Kidney (tissue), 14 donors: ENCODE data around the gene THBS3. TPM values are rescaled to one million over a fixed set of nuclear protein-coding genes. Genes with fewer than 3 reads are reported as not detected.
"Not testable (repeated sequence)": the region's sequence is repeated elsewhere in the genome, so short reads cannot be mapped to it uniquely, and the experiment has no call there.

Experiments used
- DNase-seq, 5 donors: peaks; one replicate each; pipeline ENCODE4 v3.0.0-alpha.2; 2013 to 2020
- FAIRE-seq: peaks from 2 replicates; lab custom pipeline; 2012; peaks lifted over from hg19 to GRCh38; lab: Jason Lieb, UNC
- H3K27ac ChIP-seq, 2 donors: one replicate each; pipeline ENCODE4 v1.7.0; 2013; ENCODE audit warnings: low read depth in 2 of 2, low read length in 2 of 2, inconsistent platforms in 1 of 2
- H3K27me3 ChIP-seq: one replicate; pipeline ENCODE4 v1.7.1; 2013; ENCODE audit warnings: low read length, inconsistent platforms; ENCODE audit not compliant: control insufficient read depth, insufficient read depth
- H3K36me3 ChIP-seq, 3 donors: one replicate each; pipeline versions ENCODE4 v1.7.0 to v1.7.1; 2013; ENCODE audit warnings: low read length in 3 of 3, control low read depth in 1 of 3, inconsistent platforms in 1 of 3; ENCODE audit not compliant: insufficient read depth in 3 of 3, control insufficient read depth in 2 of 3
- H3K4me1 ChIP-seq, 3 donors: one replicate each; pipeline versions ENCODE4 v1.7.0 to v1.7.1; 2013; ENCODE audit warnings: low read length in 3 of 3, inconsistent platforms in 1 of 3, low read depth in 1 of 3; ENCODE audit not compliant: control insufficient read depth in 2 of 3, insufficient read depth in 2 of 3
- H3K4me3 ChIP-seq, 3 donors: one replicate each; pipeline versions ENCODE4 v1.7.0 to v1.8.1; 2013; ENCODE audit warnings: low read length in 3 of 3, control low read depth in 1 of 3, inconsistent platforms in 1 of 3
- H3K9ac ChIP-seq, 3 donors: one replicate each; pipeline versions ENCODE4 v1.7.0 to v1.7.1; 2013; ENCODE audit warnings: low read length in 3 of 3, control low read depth in 1 of 3, inconsistent platforms in 1 of 3
- H3K9me3 ChIP-seq, 3 donors: one replicate each; pipeline versions ENCODE4 v1.7.0 to v1.7.1; 2013; ENCODE audit warnings: low read length in 3 of 3, control low read depth in 1 of 3, inconsistent platforms in 1 of 3; ENCODE audit not compliant: control insufficient read depth in 2 of 3, insufficient read depth in 1 of 3
- CTCF ChIP-seq: IDR thresholded peaks from 3 replicates; pipeline ENCODE4 v1.5.1; 2012; ENCODE audit warnings: mild to moderate bottlenecking, moderate library complexity, borderline replicate concordance; ENCODE audit not compliant: insufficient read depth; ENCODE audit errors: extremely low read depth
- intact Hi-C: fragments of 100-400 bp; cut with DNase I; formaldehyde crosslinking; loops from one replicate; pipeline ENCODE4 v1.11.1; 2022
- polyA plus RNA-seq: library from polyadenylated mRNA; stranded (reverse); fragments of 350-450 nt; fragmentation: Illumina TruSeq; extraction: RNeasy Lipid Tissue Mini Kit (QIAGEN cat#74804); gene quantifications from one replicate; pipeline ENCODE4 v1.2.3, GENCODE V29; 2014; ENCODE audit warnings: low read depth, low replicate concordance; ENCODE audit not compliant: insufficient read depth
- total RNA-seq: library from RNA; stranded (reverse); fragmentation: NEBNext Ultra II Directional; extraction: Animal tissue kit (Norgen Biotek cat#: 25700); gene quantifications from one replicate; pipeline ENCODE4 v1.2.1, GENCODE V29; 2021
- donor health status: control.
- donor health status: control.
- donor health status: control.
- donor health status: control.
- donor health status: control.
- donor health status: DM: yes; HTN: yes; CAD: no.
- donor health status: Normal renal cell carcinoma (clear cell type).

THBS3 gene
- total and polyA plus RNA-seq, 2 donors from 2014 or later: 21.4 to 33.0 TPM

- H3K9me3 ChIP-seq, H3K9ac ChIP-seq, intact Hi-C loops, FAIRE-seq, H3K4me1 ChIP-seq, H3K27me3 ChIP-seq, H3K4me3 ChIP-seq: not testable (repeated sequence)
- peak overlapping the region in 1 of 2 donors; percentile 28 for H3K27ac ChIP-seq
- peaks cover 0 to 11% (median 5%) of the 10 kb centered on the region in 3 donors for H3K36me3 ChIP-seq
- DNase-seq: peak in 2 of 5 donors; percentile 30 to 76
Measured at GRCh38 chr1:155232001-155232978, 24.6 kb upstream of the THBS3 start.

- H3K27ac ChIP-seq, H3K9ac ChIP-seq, intact Hi-C loops, FAIRE-seq, H3K9me3 ChIP-seq, H3K4me3 ChIP-seq, H3K4me1 ChIP-seq, DNase-seq, H3K27me3 ChIP-seq, H3K36me3 ChIP-seq: not testable (repeated sequence)
Measured at GRCh38 chr1:155231302-155231701, 23.6 kb upstream of the THBS3 start.

GRCh38 chr1:155228096-155228427, 20.4 kb upstream of the THBS3 start:
- intact Hi-C loops: loop anchor here (10.0 kb wide), 1 partner anchor 53 kb away; the partner anchor contains the start of genes KRTCAP2 and TRIM46
- peaks cover 0 to 12% (median 3%) of the 10 kb centered on the region in 3 donors for H3K4me1 ChIP-seq
- H3K4me3 ChIP-seq: peak overlapping the region in 2 of 3 donors; percentile 74 to 88
- H3K36me3 ChIP-seq: no peaks in the 10 kb centered on the region
- FAIRE-seq (no peak), DNase-seq (no peak)
- no peaks in the 10 kb centered on the region for H3K27me3 ChIP-seq
- peak overlapping the region; percentile 26 to 84 for H3K27ac ChIP-seq
- H3K9ac ChIP-seq: peak overlapping the region in 2 of 3 donors; percentile 6 to 76
- TF ChIP-seq CTCF: no peak
- H3K9me3 ChIP-seq: no peaks in the 10 kb centered on the region

- intact Hi-C loops: loop anchor here (10.0 kb wide), 1 partner anchor 53 kb away; the partner anchor contains the start of genes KRTCAP2 and TRIM46
- Histone ChIP-seq H3K4me3 (peak overlapping the region; percentile 69 to 88 (median 80)), H3K9ac (peak overlapping the region; percentile 44 to 77 (median 77)), H3K9me3 (no peaks in the 10 kb centered on the region), H3K36me3 (no peaks in the 10 kb centered on the region), H3K27me3 (no peaks in the 10 kb centered on the region), H3K4me1 (peaks cover 0 to 12% (median 3%) of the 10 kb centered on the region in 3 donors), H3K27ac (peak overlapping the region; percentile 82 to 89)
- peak; percentile 99 to 100 (median 99) for DNase-seq
- TF ChIP-seq CTCF: no peak
- FAIRE-seq: peak; percentile 62
Measured at GRCh38 chr1:155227261-155228095, 19.8 kb upstream of the THBS3 start.
